OCI-LY3 (cell line): ENCODE measurements around the gene TMEM247.

ENCODE experiments used
- CTCF ChIP-seq: fragments of 200-600, 300-600 bp; sonication (generic); IDR thresholded peaks from 2 replicates; pipeline ENCODE4 v1.5.1; 2014; ENCODE audit warnings: antibody characterized with exemption, low read length, low read depth
- EZH2phosphoT487 ChIP-seq: fragments of 200-600 bp; shearing (Covaris generic); IDR thresholded peaks from 2 replicates; pipeline ENCODE4 v1.6.1; 2018; ENCODE audit warnings: antibody characterized with exemption, mixed run types, low read depth

GRCh38 chr2:46435353-46435752 lies 44.0 kb upstream of the TMEM247 start:
- TF ChIP-seq CTCF: no peak
- no peak for TF ChIP-seq EZH2phosphoT487
